Peyer's patch (tissue), 4 donors: Measurements from ENCODE around the gene C1orf105.

Experiments
- POLR2A ChIP-seq, 2 donors: fragments of 450-650 bp; IDR thresholded peaks; one replicate each; pipeline ENCODE4 v1.5.1; 2017; ENCODE audit warnings: antibody characterized with exemption in 2 of 2, mild to moderate bottlenecking in 2 of 2, moderate library complexity in 2 of 2
- TF ChIP-seq, protein P1 (sequence below), 6 experiments: fragments of 450-650 bp in 4 of 6; fragments of 200-600 bp in 2 of 6; sonication (generic) in 1 of 6; IDR thresholded peaks; one replicate each; pipeline ENCODE4 v1.5.1; 2017 to 2019; ENCODE audit warnings: antibody characterized with exemption in 6 of 6, mild to moderate bottlenecking in 3 of 6, moderate library complexity in 1 of 6

DNA sequence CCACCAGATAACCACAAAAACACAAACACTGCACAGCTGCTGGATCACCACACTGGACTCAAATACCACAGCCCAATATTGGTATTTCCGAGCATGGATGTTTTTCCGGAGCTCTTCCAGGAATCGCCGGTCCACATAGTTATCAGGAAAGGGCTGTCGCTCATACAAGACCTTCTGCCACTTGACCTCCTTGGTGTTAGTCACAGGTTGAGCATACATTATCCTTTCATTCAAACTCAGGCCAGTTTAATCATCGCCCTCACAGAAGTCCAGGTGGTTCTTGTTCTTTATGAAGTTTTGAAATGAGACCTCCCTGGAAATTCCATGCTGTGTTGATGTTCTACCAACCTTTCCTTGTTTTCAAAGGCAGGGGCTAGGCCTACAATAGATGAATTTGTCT, 21.9 kb downstream of the C1orf105 start:
- TF ChIP-seq, protein P1, sequence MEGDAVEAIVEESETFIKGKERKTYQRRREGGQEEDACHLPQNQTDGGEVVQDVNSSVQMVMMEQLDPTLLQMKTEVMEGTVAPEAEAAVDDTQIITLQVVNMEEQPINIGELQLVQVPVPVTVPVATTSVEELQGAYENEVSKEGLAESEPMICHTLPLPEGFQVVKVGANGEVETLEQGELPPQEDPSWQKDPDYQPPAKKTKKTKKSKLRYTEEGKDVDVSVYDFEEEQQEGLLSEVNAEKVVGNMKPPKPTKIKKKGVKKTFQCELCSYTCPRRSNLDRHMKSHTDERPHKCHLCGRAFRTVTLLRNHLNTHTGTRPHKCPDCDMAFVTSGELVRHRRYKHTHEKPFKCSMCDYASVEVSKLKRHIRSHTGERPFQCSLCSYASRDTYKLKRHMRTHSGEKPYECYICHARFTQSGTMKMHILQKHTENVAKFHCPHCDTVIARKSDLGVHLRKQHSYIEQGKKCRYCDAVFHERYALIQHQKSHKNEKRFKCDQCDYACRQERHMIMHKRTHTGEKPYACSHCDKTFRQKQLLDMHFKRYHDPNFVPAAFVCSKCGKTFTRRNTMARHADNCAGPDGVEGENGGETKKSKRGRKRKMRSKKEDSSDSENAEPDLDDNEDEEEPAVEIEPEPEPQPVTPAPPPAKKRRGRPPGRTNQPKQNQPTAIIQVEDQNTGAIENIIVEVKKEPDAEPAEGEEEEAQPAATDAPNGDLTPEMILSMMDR (IDR thresholded peaks at IDR 0.05) = no peak
- no peak for TF ChIP-seq POLR2A (IDR thresholded peaks at IDR 0.05)
